Measurements from ENCODE around the gene GJB2. TPM values are rescaled to one million over a fixed set of nuclear protein-coding genes. Genes with fewer than 3 reads are reported as not detected.

The GJB2 gene
- total RNA-seq, 4 donors from 2014 or later = 32.8 to 129 (median 77.5) TPM

DNA sequence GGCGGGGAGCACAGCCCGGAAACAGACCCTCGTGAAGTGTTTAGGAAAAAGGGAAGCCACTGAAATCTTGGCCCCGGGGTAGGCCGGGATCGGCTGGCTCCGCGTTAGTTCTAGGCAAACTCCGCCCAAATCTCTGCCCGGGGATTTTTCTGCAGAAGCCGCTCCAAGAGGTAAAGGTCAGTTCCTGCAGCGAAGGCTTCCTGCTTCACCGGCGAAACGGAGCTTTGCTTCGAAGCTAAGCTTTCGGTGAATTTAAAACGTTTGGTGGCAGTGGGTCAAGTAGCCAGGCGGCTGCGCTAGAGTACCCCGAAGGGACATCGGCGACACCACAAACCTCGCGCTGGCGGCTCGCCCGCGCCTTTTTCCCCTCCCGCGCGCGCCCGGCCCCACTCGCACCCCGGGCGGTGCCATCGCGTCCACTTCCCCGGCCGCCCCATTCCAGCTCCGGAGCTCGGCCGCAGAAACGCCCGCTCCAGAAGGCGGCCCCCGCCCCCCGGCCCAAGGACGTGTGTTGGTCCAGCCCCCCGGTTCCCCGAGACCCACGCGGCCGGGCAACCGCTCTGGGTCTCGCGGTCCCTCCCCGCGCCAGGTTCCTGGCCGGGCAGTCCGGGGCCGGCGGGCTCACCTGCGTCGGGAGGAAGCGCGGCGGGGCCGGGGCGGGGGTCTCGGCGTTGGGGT lies 441 bp downstream of the GJB2 start:
- H3K27ac ChIP-seq = peak overlapping the region; percentile 46
- H3K36me3 ChIP-seq = no peaks in the 10 kb centered on the region
- DNase-seq (ENCODE audit: low spot score in 2 of 2) = no peak
- no peaks in the 10 kb centered on the region for H3K9me3 ChIP-seq
- WGBS = 0% methylated on average over 26 of the region's 73 CpGs
- H3K4me3 ChIP-seq = peak overlapping the region; percentile 61
- H3K4me1 ChIP-seq = peaks cover 37% of the 10 kb centered on the region
- TF ChIP-seq EP300 (IDR thresholded peaks at IDR 0.05) (no peak), POLR2A (IDR thresholded peaks at IDR 0.05) (no peak), POLR2AphosphoS5 (IDR thresholded peaks at IDR 0.05) (no peak)
- TF ChIP-seq, protein P1, sequence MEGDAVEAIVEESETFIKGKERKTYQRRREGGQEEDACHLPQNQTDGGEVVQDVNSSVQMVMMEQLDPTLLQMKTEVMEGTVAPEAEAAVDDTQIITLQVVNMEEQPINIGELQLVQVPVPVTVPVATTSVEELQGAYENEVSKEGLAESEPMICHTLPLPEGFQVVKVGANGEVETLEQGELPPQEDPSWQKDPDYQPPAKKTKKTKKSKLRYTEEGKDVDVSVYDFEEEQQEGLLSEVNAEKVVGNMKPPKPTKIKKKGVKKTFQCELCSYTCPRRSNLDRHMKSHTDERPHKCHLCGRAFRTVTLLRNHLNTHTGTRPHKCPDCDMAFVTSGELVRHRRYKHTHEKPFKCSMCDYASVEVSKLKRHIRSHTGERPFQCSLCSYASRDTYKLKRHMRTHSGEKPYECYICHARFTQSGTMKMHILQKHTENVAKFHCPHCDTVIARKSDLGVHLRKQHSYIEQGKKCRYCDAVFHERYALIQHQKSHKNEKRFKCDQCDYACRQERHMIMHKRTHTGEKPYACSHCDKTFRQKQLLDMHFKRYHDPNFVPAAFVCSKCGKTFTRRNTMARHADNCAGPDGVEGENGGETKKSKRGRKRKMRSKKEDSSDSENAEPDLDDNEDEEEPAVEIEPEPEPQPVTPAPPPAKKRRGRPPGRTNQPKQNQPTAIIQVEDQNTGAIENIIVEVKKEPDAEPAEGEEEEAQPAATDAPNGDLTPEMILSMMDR (IDR thresholded peaks at IDR 0.05) = no peak
- peaks cover 33% of the 10 kb centered on the region for H3K27me3 ChIP-seq

DNA sequence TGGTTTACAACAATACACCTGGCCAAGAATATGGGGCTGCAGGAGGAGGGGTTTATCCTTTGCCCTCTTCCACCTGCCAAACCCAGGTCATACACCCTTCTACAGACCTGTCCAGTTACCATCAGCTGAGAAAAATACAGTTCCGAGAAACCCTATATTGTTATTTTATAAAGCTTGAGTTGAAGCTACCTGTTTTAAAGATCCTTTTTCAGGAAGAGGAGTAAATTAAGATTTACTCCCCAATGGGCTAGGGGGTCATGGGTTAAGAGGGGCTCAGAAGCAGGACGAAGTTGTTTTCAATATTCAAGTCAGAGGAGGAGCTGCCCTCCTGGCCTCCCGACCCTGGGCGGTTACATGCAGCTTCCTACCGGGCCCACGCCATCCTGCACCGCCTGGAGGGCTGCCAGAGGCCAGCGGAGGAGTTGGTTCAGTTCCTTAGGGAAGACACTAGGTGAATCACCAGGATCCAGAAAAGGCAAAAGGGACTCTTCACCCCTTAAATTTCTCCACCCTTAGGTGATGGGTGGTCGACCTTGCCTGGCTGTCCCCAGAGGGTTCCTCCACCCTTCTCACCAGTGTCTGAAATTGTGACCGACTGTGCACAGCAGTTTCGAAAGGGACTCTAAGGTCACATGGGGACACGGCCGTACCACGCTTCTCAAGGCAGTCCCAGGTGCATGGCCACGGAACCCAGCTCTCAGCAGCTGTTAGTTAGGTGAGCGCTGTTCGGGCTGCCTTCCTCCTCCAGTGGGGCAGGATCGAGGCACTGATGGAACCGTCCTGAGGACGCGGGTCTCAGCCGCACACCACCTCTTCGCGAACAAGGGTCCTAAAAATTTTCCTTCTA lies 1.2 kb downstream of the GJB2 start:
- DNase-seq (ENCODE audit: low spot score in 2 of 2) = no peak
- 44% methylated on average over 20 of the region's 24 CpGs for WGBS
- peaks cover 32% of the 10 kb centered on the region for H3K4me1 ChIP-seq
- H3K36me3 ChIP-seq = no peaks in the 10 kb centered on the region
- H3K4me3 ChIP-seq = peak overlapping the region; percentile 61
- H3K9me3 ChIP-seq = no peaks in the 10 kb centered on the region
- H3K27me3 ChIP-seq = peaks cover 33% of the 10 kb centered on the region
- peak overlapping the region; percentile 46 for H3K27ac ChIP-seq
- TF ChIP-seq POLR2A (IDR thresholded peaks at IDR 0.05) (no peak), EP300 (IDR thresholded peaks at IDR 0.05) (no peak), POLR2AphosphoS5 (IDR thresholded peaks at IDR 0.05) (no peak)

DNA sequence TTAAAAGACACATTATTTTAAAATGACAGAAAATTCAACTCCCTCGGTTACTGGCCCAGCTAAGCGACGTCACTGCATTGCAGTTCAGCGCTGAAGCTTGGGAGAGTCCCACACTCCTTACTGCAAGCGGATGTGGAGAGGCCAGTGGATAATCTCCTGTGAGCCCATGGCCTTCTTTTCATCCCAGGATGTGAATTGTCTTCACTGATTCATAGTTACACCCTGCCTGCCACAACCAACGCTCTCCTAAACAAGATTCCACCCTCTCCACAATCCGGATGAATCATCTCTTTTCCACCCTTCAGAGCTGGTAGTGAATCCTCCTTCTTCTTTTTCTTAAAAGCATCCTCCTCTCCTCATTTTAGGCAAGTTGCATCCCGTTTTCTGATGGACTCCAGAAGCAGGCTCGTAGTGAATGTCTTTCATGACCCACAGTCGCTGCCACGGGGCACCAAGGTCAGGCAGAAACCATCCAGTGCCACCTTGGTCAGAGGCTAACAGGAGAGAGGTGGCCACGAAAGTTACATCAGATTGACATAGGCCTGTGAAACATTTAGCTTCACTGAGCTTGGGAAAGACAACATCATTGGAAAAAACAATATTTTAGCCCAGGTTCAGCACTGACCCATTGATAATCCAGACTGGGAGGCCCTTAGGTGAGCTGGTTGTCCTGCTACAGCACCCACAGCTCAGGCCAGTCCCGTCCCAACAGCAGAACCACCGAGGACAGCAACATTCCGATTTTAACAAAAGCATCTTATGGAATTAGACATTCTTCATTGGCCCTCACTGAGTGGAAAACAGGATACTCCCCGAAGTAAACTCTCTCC lies 2.0 kb downstream of the GJB2 start:
- Histone ChIP-seq H3K9me3 (no peaks in the 10 kb centered on the region), H3K4me1 (peaks cover 32% of the 10 kb centered on the region), H3K27me3 (peaks cover 33% of the 10 kb centered on the region), H3K36me3 (no peaks in the 10 kb centered on the region), H3K27ac (peak overlapping the region; percentile 19), H3K4me3 (peak overlapping the region; percentile 61)
- TF ChIP-seq, protein P1 (IDR thresholded peaks at IDR 0.05) = no peak
- TF ChIP-seq POLR2A (IDR thresholded peaks at IDR 0.05) (no peak), POLR2AphosphoS5 (IDR thresholded peaks at IDR 0.05) (no peak), EP300 (IDR thresholded peaks at IDR 0.05) (no peak)
- DNase-seq (ENCODE audit: low spot score in 2 of 2) = no peak
- 89% methylated on average over 16 of the region's 16 CpGs for WGBS

DNA sequence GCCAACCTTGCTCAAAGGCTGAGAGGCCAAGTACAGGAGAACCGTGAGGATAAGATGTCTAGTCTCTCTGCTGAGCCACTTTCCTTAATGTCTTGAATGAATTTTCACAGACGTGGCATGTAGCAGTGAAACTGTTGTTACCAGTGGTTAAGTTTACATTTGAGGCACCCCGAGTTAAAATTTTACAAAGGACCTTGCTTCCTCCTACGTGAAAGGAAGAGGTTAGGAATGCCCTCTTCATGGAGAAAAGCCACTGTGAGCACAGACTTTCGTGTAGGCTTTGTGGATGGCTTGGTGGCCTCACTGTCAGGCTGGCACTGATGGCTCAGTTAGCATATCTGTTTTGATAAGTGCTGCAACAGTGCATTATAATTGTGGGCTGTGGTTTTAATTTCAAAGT lies 2.7 kb downstream of the GJB2 start:
- H3K36me3 ChIP-seq = no peaks in the 10 kb centered on the region
- TF ChIP-seq EP300 (IDR thresholded peaks at IDR 0.05) = no peak
- no peak for DNase-seq (ENCODE audit: low spot score in 2 of 2)
- H3K4me1 ChIP-seq = peaks cover 32% of the 10 kb centered on the region
- 80% methylated on average over 5 of the region's 5 CpGs for whole genome bisulfite sequencing
- no peaks in the 10 kb centered on the region for H3K9me3 ChIP-seq
- peak overlapping the region; percentile 0 for H3K4me3 ChIP-seq
- H3K27ac ChIP-seq = no peak overlapping the region
- H3K27me3 ChIP-seq = peaks cover 33% of the 10 kb centered on the region

DNA sequence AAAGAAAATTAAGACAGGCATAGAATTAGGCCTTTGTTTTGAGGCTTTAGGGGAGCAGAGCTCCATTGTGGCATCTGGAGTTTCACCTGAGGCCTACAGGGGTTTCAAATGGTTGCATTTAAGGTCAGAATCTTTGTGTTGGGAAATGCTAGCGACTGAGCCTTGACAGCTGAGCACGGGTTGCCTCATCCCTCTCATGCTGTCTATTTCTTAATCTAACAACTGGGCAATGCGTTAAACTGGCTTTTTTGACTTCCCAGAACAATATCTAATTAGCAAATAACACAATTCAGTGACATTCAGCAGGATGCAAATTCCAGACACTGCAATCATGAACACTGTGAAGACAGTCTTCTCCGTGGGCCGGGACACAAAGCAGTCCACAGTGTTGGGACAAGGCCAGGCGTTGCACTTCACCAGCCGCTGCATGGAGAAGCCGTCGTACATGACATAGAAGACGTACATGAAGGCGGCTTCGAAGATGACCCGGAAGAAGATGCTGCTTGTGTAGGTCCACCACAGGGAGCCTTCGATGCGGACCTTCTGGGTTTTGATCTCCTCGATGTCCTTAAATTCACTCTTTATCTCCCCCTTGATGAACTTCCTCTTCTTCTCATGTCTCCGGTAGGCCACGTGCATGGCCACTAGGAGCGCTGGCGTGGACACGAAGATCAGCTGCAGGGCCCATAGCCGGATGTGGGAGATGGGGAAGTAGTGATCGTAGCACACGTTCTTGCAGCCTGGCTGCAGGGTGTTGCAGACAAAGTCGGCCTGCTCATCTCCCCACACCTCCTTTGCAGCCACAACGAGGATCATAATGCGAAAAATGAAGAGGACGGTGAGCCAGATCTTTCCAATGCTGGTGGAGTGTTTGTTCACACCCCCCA lies 3.8 kb downstream of the GJB2 start:
- Histone ChIP-seq H3K36me3 (no peaks in the 10 kb centered on the region), H3K27ac (no peak overlapping the region), H3K9me3 (no peaks in the 10 kb centered on the region), H3K4me3 (no peak overlapping the region), H3K4me1 (peaks cover 25% of the 10 kb centered on the region), H3K27me3 (peaks cover 22% of the 10 kb centered on the region)
- no peak for DNase-seq (ENCODE audit: low spot score in 2 of 2)
- WGBS = 87% methylated on average over 28 of the region's 28 CpGs
- TF ChIP-seq EP300 (IDR thresholded peaks at IDR 0.05) (no peak), POLR2AphosphoS5 (IDR thresholded peaks at IDR 0.05) (no peak)
- TF ChIP-seq, protein P1 (IDR thresholded peaks at IDR 0.05) = peak in 1 of 2 donors; percentile 21

Measured in suprapubic skin (tissue), 4 donors.